NCI-H2107 (cell line): Measurements from ENCODE around the gene FABP2.
"Not testable (repeated sequence)": the region's sequence is repeated elsewhere in the genome, so short reads cannot be mapped to it uniquely, and the experiment has no call there.

Experiments used
- DNase-seq: peaks from one replicate; lab custom pipeline; 2025; lab: John Stamatoyannopoulos, UW

Gene FABP2

GRCh38 chr4:119310826-119311225 is 11.1 kb downstream of the FABP2 start:
- no peak for DNase-seq

- no peak for DNase-seq
Measured at GRCh38 chr4:119307606-119308005, 14.3 kb downstream of the FABP2 start.

- no peak for DNase-seq
Measured at GRCh38 chr4:119304431-119304830, 17.5 kb downstream of the FABP2 start.

GRCh38 chr4:119303587-119304305 is 18.2 kb downstream of the FABP2 start:
- no peak for DNase-seq

GRCh38 chr4:119302073-119302832 is 19.7 kb downstream of the FABP2 start:
- DNase-seq = no peak

GRCh38 chr4:119300101-119300978 is 21.6 kb downstream of the FABP2 start:
- DNase-seq = no peak

GRCh38 chr4:119299741-119300100 is 22.2 kb downstream of the FABP2 start:
- DNase-seq = no peak

- no peak for DNase-seq
Measured at GRCh38 chr4:119299260-119299671, 22.7 kb downstream of the FABP2 start.

- DNase-seq = no peak
Measured at GRCh38 chr4:119297795-119298194, 24.1 kb downstream of the FABP2 start.

GRCh38 chr4:119296356-119296755 is 25.6 kb downstream of the FABP2 start:
- DNase-seq = no peak

GRCh38 chr4:119290598-119290997 is 31.3 kb downstream of the FABP2 start:
- DNase-seq = no peak

GRCh38 chr4:119289313-119289712 is 32.6 kb downstream of the FABP2 start:
- no peak for DNase-seq

- no peak for DNase-seq
Measured at GRCh38 chr4:119286377-119287002, 35.4 kb downstream of the FABP2 start.

GRCh38 chr4:119284876-119285780 is 36.8 kb downstream of the FABP2 start:
- DNase-seq = no peak

GRCh38 chr4:119281393-119281792 is 40.5 kb downstream of the FABP2 start:
- no peak for DNase-seq

GRCh38 chr4:119279945-119280344 is 42.0 kb downstream of the FABP2 start:
- DNase-seq = not testable (repeated sequence)

- not testable (repeated sequence) for DNase-seq
Measured at GRCh38 chr4:119279541-119279940, 42.4 kb downstream of the FABP2 start.

- no peak for DNase-seq
Measured at GRCh38 chr4:119271361-119272085, 50.4 kb downstream of the FABP2 start.

GRCh38 chr4:119268466-119268865 is 53.5 kb downstream of the FABP2 start:
- DNase-seq = no peak
